NCI-H1092 (cell line): ENCODE results near the gene CUL7.

Experiments used
- DNase-seq: peaks from one replicate; lab custom pipeline; 2025; lab: John Stamatoyannopoulos, UW

The CUL7 gene

GRCh38 chr6:43077333-43077809 is 23.7 kb upstream of the CUL7 start:
- no peak for DNase-seq

GRCh38 chr6:43076464-43077332 is 23.0 kb upstream of the CUL7 start:
- no peak for DNase-seq

- DNase-seq: peak; percentile 87
These were observed 22.2 kb upstream of the CUL7 start, which contains the start of gene PTK7 for GRCh38 chr6:43075670-43076463. PTK7 (plus strand) TSS chr6:43076314; CDS start chr6:43076489, 175 bp downstream.

- DNase-seq: no peak
These were observed 21.4 kb upstream of the CUL7 start for GRCh38 chr6:43074847-43075669.

- DNase-seq: peak; percentile 23
These were observed 16.5 kb upstream of the CUL7 start for GRCh38 chr6:43070028-43070632.

- DNase-seq: no peak
These were observed 9.2 kb upstream of the CUL7 start for GRCh38 chr6:43062818-43063217.

- DNase-seq: no peak
These were observed 8.2 kb upstream of the CUL7 start for GRCh38 chr6:43061861-43062260.

GRCh38 chr6:43060755-43061633 is 7.3 kb upstream of the CUL7 start:
- DNase-seq: no peak

- DNase-seq: no peak
These were observed 6.5 kb upstream of the CUL7 start for GRCh38 chr6:43060034-43060754.

- peak; percentile 99 for DNase-seq
These were observed 5.8 kb upstream of the CUL7 start, which contains the start of the genes KLC4 and MRPL2 for GRCh38 chr6:43059168-43060033. KLC4 (plus strand) TSS chr6:43059631; CDS start chr6:43061336, 1,705 bp downstream. MRPL2 (minus strand) TSS chr6:43059434; CDS start chr6:43059381, 53 bp downstream.

GRCh38 chr6:43058531-43058930 is 4.9 kb upstream of the CUL7 start:
- DNase-seq: no peak

- no peak for DNase-seq
These were observed 2.3 kb upstream of the CUL7 start for GRCh38 chr6:43055966-43056365.

- DNase-seq: no peak
These were observed 724 bp upstream of the CUL7 start for GRCh38 chr6:43054206-43054943.

- DNase-seq: no peak
These were observed 658 bp downstream of the CUL7 start for GRCh38 chr6:43052842-43053544.

- DNase-seq: no peak
These were observed 1.3 kb downstream of the CUL7 start for GRCh38 chr6:43052225-43052841.

GRCh38 chr6:43050981-43051380 is 2.7 kb downstream of the CUL7 start:
- DNase-seq: no peak

GRCh38 chr6:43047998-43048397 is 5.7 kb downstream of the CUL7 start:
- no peak for DNase-seq
